SK-N-MC (cell line): ENCODE data around the gene KMT5C.

Experiments used
- DNase-seq: peaks from one replicate; pipeline ENCODE4 v3.0.0-alpha.2; 2011; ENCODE audit warnings: low read depth, low spot score
- H3K27ac ChIP-seq: fragments of 200-600 bp; sonication (generic); 2 replicates; pipeline ENCODE4 v1.5.1; 2016; ENCODE audit warnings: mixed run types
- H3K36me3 ChIP-seq: fragments of 200-600 bp; sonication (generic); 2 replicates; pipeline ENCODE4 v1.6.1; 2017; ENCODE audit warnings: antibody characterized with exemption, low read length, mixed read lengths; ENCODE audit not compliant: insufficient read depth
- H3K4me3 ChIP-seq: fragments of 200-600 bp; sonication (generic); 2 replicates; pipeline ENCODE4 v1.5.1; 2016
- H3K9ac ChIP-seq: fragments of 200-600 bp; sonication (generic); 2 replicates; pipeline ENCODE4 v1.8.0; 2017; ENCODE audit warnings: mixed run types, mixed read lengths; ENCODE audit not compliant: insufficient read length
- H3K9me3 ChIP-seq: fragments of 200-600 bp; sonication (generic); 2 replicates; pipeline ENCODE4 v1.6.1; 2017; ENCODE audit warnings: low read depth, mild to moderate bottlenecking, antibody characterized with exemption, low read length, moderate library complexity, mixed read lengths
- EZH2 ChIP-seq: fragments of 200-600 bp; sonication (generic); IDR thresholded peaks from one replicate; pipeline ENCODE4 v1.6.1; 2017; ENCODE audit warnings: antibody characterized with exemption
- FOXP2 ChIP-seq: optimal IDR thresholded peaks from 2 replicates; pipeline ENCODE3; 2011; ENCODE audit warnings: mild to moderate bottlenecking, moderate library complexity; ENCODE audit not compliant: insufficient read depth; ENCODE audit errors: extremely low read length, control extremely low read depth
- POLR2AphosphoS5 ChIP-seq: IDR thresholded peaks from 2 replicates; pipeline ENCODE4 v1.6.1; 2012; ENCODE audit warnings: mild to moderate bottlenecking, low read depth, low read length, borderline replicate concordance

KMT5C gene

DNA sequence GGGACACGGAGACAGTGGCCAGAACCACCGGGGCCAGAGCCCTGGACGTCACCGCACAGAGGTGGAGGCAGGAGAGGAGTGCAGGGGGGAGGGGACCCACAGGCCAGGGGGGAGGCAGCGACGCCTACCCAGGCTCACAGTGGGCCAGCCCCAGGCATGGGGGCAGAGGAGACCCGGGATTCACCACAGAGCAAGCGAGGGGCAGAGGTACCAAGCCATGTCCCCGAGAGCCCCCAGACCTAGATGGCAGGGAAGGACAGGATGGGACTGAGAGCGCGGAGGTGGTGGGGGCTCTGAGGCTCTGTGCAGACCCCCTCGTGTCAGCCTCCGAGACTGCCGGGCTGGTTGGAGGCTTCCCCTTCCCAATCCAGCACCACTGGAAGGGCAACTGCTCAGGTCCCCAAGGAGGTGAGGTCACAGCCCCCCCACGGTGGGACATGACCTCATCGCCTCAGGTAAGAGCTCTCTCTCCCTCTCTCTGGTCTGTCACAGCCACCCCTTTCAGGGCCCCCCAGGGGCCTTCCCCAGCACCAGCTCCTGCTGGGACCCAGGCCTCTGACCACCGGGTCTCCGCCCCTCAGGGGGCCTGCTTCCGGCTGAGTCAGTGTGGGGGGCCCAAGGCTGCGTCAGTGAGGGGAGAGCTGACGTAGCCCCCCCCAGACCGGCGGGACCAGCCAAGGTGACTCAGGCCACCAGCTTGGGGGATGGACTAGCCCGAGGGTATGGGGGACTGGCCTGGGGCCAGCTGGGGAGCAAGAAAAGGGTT, 32.8 kb downstream of the KMT5C start:
- DNase-seq, result no peak
- Histone ChIP-seq H3K9ac (no peak overlapping the region), H3K36me3 (no peaks in the 10 kb centered on the region), H3K4me3 (no peak overlapping the region), H3K9me3 (no peaks in the 10 kb centered on the region), H3K27ac (no peak overlapping the region)
- TF ChIP-seq POLR2AphosphoS5, result no peak
- no peak for TF ChIP-seq FOXP2
- no peak for TF ChIP-seq EZH2

DNA sequence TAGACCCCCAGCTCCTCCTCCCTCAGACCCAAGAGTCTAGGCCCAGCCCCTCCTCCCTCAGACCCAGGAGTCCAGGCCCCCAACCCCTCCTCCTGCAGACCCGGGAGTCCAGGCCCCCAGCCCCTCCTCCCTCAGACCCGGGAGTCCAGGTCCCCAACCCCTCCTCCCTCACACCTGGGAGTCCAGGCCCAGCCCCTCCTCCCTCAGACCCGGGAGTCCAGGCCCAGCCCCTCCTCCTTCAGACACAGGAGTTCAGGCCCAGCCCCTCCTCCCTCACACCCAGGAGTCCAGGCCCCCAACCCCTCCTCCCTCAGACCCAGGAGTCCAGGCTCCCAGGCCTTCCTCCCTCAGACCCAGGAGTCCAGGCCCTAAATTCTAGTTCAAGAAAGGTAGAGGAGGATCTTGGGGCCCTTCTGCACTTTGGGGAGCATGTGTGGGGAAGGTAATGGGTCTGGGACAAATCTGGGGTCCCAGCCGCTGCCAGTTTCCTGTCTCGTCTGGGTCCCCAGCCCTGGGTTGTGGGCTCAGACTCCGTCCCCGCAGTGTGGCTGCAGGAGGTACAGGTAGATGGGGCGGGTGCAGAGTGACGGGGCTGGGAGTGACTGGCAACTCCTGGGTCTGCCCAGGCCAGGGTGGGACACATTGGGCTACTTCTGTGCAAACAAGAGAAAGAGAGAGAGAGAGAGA, 33.8 kb downstream of the KMT5C start:
- no peaks in the 10 kb centered on the region for H3K36me3 ChIP-seq
- TF ChIP-seq POLR2AphosphoS5, result no peak
- no peak for TF ChIP-seq EZH2
- TF ChIP-seq FOXP2, result no peak
- H3K4me3 ChIP-seq, result no peak overlapping the region
- no peak overlapping the region for H3K27ac ChIP-seq
- no peak for DNase-seq
- no peaks in the 10 kb centered on the region for H3K9me3 ChIP-seq
- H3K9ac ChIP-seq, result no peak overlapping the region

DNA sequence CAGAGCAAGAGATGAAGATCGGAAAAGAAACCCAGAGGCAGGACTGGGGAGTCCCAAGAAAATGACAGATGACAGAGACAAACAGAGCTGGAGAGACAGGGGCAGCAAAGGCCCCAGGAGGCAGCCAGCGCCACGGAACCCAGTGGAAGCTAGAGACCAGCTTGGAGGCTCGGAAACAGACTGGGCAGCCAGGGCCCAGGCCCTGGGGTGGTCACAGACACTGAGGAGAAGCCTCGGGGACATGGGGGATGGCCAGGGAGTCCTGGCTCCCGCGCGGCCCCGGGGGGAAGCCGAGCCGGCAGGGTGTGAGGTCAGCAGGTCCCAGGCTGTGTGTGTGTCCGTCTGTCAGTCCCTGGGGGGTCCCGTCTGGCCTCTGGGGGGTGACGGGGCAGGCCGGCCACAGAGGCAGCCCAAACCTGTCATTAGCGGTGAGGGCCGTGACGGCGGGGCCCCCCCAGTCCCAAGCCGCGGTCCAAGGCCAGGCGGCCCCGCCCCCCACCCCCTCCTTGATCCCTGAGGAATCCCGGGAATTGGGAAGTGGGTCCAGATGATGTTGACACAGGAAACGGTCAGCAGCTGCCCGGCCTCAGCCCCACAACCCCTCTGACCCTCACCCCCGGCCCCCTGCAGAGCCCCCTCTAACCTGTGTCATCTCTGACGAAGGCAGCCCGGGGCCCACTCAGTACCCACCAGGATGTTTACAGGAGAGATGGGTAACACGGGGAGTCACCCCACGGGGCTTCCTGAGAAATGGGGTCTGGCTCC, 34.5 kb downstream of the KMT5C start:
- Histone ChIP-seq H3K9ac (no peak overlapping the region), H3K9me3 (no peaks in the 10 kb centered on the region), H3K4me3 (no peak overlapping the region), H3K36me3 (no peaks in the 10 kb centered on the region), H3K27ac (no peak overlapping the region)
- TF ChIP-seq EZH2 (no peak), FOXP2 (no peak), POLR2AphosphoS5 (no peak)
- no peak for DNase-seq

DNA sequence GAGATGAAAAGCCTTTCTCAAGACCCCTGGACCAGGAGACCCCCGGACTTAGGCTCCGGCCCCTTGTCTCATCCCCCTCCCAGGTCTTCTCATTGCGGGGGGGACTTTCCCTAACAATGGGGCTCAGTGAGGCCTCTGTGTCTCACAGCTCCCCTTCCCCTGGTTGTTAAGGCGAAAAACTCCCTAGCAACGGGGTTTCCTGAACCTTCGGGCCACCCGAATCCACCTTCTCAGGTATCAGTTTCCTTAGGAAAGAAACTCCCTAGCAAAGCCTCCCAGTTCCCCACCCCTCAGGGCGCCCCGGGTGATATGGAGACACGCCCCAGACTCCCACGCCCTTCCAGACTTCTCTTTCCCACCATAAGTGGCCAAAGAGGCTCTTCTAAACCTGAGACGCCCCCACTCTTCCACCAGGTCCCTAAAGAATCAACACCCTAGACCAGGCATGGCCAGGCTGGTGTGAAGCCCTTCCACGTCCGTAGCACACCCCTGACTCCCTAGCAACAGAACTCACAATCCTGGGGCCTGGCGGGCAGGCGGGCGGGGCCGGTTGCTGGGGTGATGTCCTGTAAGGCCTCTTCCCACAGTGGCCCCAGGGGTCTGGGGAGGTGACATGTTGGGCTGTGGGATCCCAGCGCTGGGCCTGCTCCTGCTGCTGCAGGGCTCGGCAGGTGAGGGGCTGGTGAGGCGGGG, 36.7 kb downstream of the KMT5C start, which contains the start of gene TMEM190:
TMEM190 (plus strand) TSS at position 586 of the 693 bp plus-strand sequence; CDS start at position 614, 28 bp downstream.
- no peak within 1 kb of the TSS for H3K27ac ChIP-seq
- no peak for DNase-seq
- H3K9me3 ChIP-seq, result no peaks in the 10 kb centered on the region
- H3K4me3 ChIP-seq, result no peak within 1 kb of the TSS
- no peaks in the 10 kb centered on the region for H3K36me3 ChIP-seq
- no peak for TF ChIP-seq FOXP2
- no peak for TF ChIP-seq POLR2AphosphoS5
- no peak for TF ChIP-seq EZH2
- no peak within 1 kb of the TSS for H3K9ac ChIP-seq

DNA sequence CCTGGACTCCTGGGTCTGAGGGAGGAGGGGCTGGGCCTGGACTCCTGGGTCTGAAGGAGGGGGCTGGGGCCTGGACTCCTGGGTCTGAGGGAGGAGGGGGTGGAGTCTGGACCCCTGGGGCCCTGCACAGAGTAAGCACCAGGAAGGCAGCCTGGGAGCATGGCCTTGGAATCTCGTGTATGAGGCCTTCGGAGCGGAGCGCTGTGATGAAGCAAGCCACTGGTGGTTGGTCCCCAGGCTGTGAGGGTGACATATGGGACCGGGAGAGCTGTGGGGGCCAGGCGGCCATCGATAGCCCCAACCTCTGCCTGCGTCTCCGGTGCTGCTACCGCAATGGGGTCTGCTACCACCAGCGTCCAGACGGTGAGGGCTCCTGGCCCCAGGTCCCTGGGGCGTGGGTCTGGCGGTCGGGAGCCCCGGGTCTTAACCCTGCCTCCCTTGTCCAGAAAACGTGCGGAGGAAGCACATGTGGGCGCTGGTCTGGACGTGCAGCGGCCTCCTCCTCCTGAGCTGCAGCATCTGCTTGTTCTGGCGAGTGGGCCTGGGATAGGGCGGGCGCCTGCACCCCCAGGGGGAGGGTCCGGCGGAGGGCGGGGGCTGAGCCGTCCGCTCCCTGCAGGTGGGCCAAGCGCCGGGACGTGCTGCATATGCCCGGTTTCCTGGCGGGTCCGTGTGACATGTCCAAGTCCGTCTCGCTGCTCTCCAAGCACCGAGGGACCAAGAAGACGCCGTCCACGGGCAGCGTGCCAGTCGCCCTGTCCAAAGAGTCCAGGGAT, 37.9 kb downstream of the KMT5C start:
- DNase-seq, result no peak
- Histone ChIP-seq H3K4me3 (no peak overlapping the region), H3K9me3 (no peaks in the 10 kb centered on the region), H3K9ac (no peak overlapping the region), H3K27ac (no peak overlapping the region), H3K36me3 (no peaks in the 10 kb centered on the region)
- TF ChIP-seq POLR2AphosphoS5 (no peak), EZH2 (no peak), FOXP2 (no peak)

DNA sequence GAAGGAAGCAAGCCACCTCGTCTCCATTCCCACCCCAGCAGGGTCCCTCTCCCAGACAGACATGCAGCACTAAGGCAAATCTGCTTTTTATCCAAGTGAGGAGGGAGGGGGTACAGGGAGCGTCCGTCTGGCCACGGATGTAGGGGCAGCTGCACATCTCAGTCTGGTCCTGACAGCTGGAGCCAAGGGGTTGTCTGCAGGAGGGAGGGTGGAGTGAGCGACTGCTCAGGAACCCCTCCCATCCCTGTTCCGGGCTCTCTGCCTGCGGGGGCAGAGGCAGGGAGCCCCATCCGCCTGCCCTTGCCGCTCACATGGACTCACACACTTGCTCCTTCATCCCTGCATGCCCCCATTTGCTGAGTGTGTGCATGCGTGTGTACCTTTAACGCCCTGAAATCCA, 39.5 kb downstream of the KMT5C start:
- no peaks in the 10 kb centered on the region for H3K9me3 ChIP-seq
- no peak overlapping the region for H3K4me3 ChIP-seq
- DNase-seq, result no peak
- no peak overlapping the region for H3K9ac ChIP-seq
- no peaks in the 10 kb centered on the region for H3K36me3 ChIP-seq
- TF ChIP-seq POLR2AphosphoS5, result no peak
- TF ChIP-seq EZH2, result no peak
- H3K27ac ChIP-seq, result no peak overlapping the region

DNA sequence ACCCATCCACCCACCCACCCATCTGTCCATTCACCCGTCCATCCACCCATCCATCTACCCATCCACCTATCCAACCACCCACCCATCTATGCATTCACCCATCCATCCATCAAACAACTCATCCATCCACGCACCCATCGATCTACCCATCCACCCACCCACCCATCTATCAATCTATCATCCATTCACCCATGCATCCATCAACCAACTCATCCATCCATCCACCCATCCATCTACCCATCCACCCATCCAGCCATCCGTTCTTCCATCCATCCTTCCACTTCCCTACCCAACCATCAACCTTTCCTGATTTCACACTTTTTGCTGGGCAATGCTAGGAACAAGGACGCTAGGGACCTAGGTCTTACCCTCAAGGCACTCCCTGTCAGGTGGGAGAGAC, 42.3 kb downstream of the KMT5C start:
- DNase-seq, result no peak
- Histone ChIP-seq H3K27ac (no peak overlapping the region), H3K9me3 (no peaks in the 10 kb centered on the region), H3K36me3 (peaks cover 7% of the 10 kb centered on the region), H3K9ac (no peak overlapping the region), H3K4me3 (no peak overlapping the region)
- TF ChIP-seq POLR2AphosphoS5 (no peak), FOXP2 (no peak), EZH2 (no peak)

DNA sequence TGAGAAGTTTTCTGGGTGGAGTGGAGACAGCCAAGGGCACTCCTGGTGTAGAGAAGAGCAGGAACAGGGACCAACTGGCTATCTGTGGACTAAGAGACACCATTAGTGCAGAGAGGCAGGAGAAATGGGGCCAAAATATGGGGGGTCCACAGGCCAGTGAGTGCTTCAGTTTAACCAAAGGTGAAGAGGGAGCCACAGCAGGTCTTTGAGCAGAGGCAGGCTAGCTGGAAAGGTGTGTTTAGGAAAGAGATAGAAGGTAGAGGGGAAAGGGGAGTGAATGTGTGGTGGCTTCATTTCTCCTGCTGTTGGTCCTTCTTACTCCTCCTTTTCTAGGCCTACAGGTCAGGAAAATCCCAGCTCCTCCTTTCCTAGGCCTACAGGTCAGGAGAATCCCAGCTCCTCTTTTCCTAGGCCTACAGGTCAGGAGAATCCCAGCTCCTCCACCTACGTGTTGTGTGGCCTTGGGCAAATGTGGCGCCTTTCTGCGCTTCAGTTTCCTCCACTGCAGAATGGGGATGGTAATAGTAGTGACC, 42.9 kb downstream of the KMT5C start:
- DNase-seq, result no peak
- Histone ChIP-seq H3K9ac (no peak overlapping the region), H3K27ac (no peak overlapping the region), H3K9me3 (no peaks in the 10 kb centered on the region), H3K36me3 (peaks cover 13% of the 10 kb centered on the region), H3K4me3 (no peak overlapping the region)
- TF ChIP-seq EZH2, result no peak
- no peak for TF ChIP-seq FOXP2
- TF ChIP-seq POLR2AphosphoS5, result no peak
